ENCODE results near the gene SIAH2. TPM values are rescaled to one million over a fixed set of nuclear protein-coding genes. Genes with fewer than 3 reads are reported as not detected.
A peak's percentile ranks its signal among the peaks of the same experiment; 100 is the strongest.

The SIAH2 gene
- total RNA-seq, 5 donors from 2014 or later (not counting 1 experiment from before 2014, with no cell fraction given): 24.5 to 40.3 (median 26.4) TPM

- DNase-seq (peak in 18 of 35 experiments; percentile 4 to 60 (median 26)), ATAC-seq (replicated peaks in 1 of 4) (peak in 3 of 4 experiments; percentile 28 to 90 (median 33))
- POLR2A ChIA-PET: interaction anchor here in 1 of 2 donors (0.9 kb wide), 1 partner anchor 26 kb away, joined by 4 read pairs; the partner anchor contains the start of gene SIAH2
- H3K27ac ChIP-seq (ENCODE audit: low read length): no peak overlapping the region
- H3K36me3 ChIP-seq (ENCODE audit: control insufficient read depth in 2 of 2, extremely low read depth in 1 of 2, insufficient read depth in 1 of 2, low read length in 1 of 2): peaks cover 0 to 6% of the 10 kb centered on the region in 2 donors
- no peak overlapping the region for H3K4me3 ChIP-seq (ENCODE audit: control insufficient read depth in 1 of 2, extremely low read depth in 1 of 2, low read length in 1 of 2)
- no peaks in the 10 kb centered on the region for H3K9me3 ChIP-seq
- H3K36me3 Mint-ChIP-seq: peaks cover 12% of the 10 kb centered on the region
- H3K27ac Mint-ChIP-seq: no peak overlapping the region
- CTCF ChIA-PET: interaction anchor here in 1 of 2 donors (1.2 kb wide), 1 partner anchor 15 kb away, joined by 3 read pairs; no protein-coding TSS in a partner anchor
- no peak overlapping the region for H3K4me3 Mint-ChIP-seq
- H3K27me3 ChIP-seq (replicated peaks in 1 of 2; ENCODE audit: control insufficient read depth in 2 of 2, extremely low read depth in 1 of 2, insufficient read depth in 2 of 2, low read length in 1 of 2): peaks cover 0 to 4% of the 10 kb centered on the region in 2 experiments
- no peaks in the 10 kb centered on the region for H3K9me3 Mint-ChIP-seq
- H3K27me3 Mint-ChIP-seq: no peaks in the 10 kb centered on the region
- peaks cover 8 to 12% of the 10 kb centered on the region in 2 experiments for H3K4me1 ChIP-seq (ENCODE audit: control insufficient read depth in 1 of 2, extremely low read depth in 1 of 2, insufficient read depth in 2 of 2, low read length in 2 of 2)
- 71% methylated on average over 4 of the region's 8 CpGs for WGBS (ENCODE audit: insufficient coverage)
- peaks cover 38 to 47% (median 46%) of the 10 kb centered on the region in 3 donors for H3K4me1 Mint-ChIP-seq
Measured at GRCh38 chr3:150736903-150737832, 25.8 kb downstream of the SIAH2 start.

GRCh38 chr3:150736316-150736719 is 26.7 kb downstream of the SIAH2 start:
- H3K27me3 ChIP-seq (replicated peaks in 1 of 2; ENCODE audit: control insufficient read depth in 2 of 2, extremely low read depth in 1 of 2, insufficient read depth in 2 of 2, low read length in 1 of 2): peaks cover 0 to 4% of the 10 kb centered on the region in 2 experiments
- WGBS (ENCODE audit: insufficient coverage): no CpG with 5 or more reads among the region's 2 CpGs
- H3K27ac Mint-ChIP-seq: no peak overlapping the region
- H3K36me3 ChIP-seq (ENCODE audit: control insufficient read depth in 2 of 2, extremely low read depth in 1 of 2, insufficient read depth in 1 of 2, low read length in 1 of 2): no peaks in the 10 kb centered on the region
- peaks cover 8 to 12% of the 10 kb centered on the region in 2 experiments for H3K4me1 ChIP-seq (ENCODE audit: control insufficient read depth in 1 of 2, extremely low read depth in 1 of 2, insufficient read depth in 2 of 2, low read length in 2 of 2)
- H3K4me1 Mint-ChIP-seq: peaks cover 37 to 43% (median 42%) of the 10 kb centered on the region in 3 donors
- H3K27me3 Mint-ChIP-seq: no peaks in the 10 kb centered on the region
- ChIA-PET CTCF (interaction anchor here in 1 of 2 donors (2.0 kb wide), 1 partner anchor 15 kb away, joined by 4 read pairs; no protein-coding TSS in a partner anchor), POLR2A (no interaction called here)
- DNase-seq: no peak
- H3K9me3 Mint-ChIP-seq: no peaks in the 10 kb centered on the region
- H3K4me3 ChIP-seq (ENCODE audit: control insufficient read depth in 1 of 2, extremely low read depth in 1 of 2, low read length in 1 of 2): no peak overlapping the region
- ATAC-seq (replicated peaks in 1 of 4): no peak
- H3K36me3 Mint-ChIP-seq: peaks cover 6% of the 10 kb centered on the region
- H3K27ac ChIP-seq (ENCODE audit: low read length): no peak overlapping the region
- H3K9me3 ChIP-seq: no peaks in the 10 kb centered on the region
- H3K4me3 Mint-ChIP-seq: no peak overlapping the region

- no peaks in the 10 kb centered on the region for H3K36me3 Mint-ChIP-seq
- ATAC-seq (replicated peaks in 1 of 4) (no peak), DNase-seq (no peak)
- no peak overlapping the region for H3K27ac Mint-ChIP-seq
- no peaks in the 10 kb centered on the region for H3K36me3 ChIP-seq (ENCODE audit: control insufficient read depth in 2 of 2, extremely low read depth in 1 of 2, insufficient read depth in 1 of 2, low read length in 1 of 2)
- H3K27me3 ChIP-seq (replicated peaks in 1 of 2; ENCODE audit: control insufficient read depth in 2 of 2, extremely low read depth in 1 of 2, insufficient read depth in 2 of 2, low read length in 1 of 2): peaks cover 0 to 4% of the 10 kb centered on the region in 2 experiments
- H3K4me1 Mint-ChIP-seq: peaks cover 21 to 27% (median 27%) of the 10 kb centered on the region in 3 donors
- no peaks in the 10 kb centered on the region for H3K27me3 Mint-ChIP-seq
- POLR2A ChIA-PET: interaction anchor here (0.6 kb wide), 2 partner anchors 9 to 169 kb away, joined by 6 read pairs; no protein-coding TSS in a partner anchor
- no peaks in the 10 kb centered on the region for H3K9me3 ChIP-seq
- no peak overlapping the region for H3K4me3 Mint-ChIP-seq
- peaks cover 2 to 6% of the 10 kb centered on the region in 2 experiments for H3K4me1 ChIP-seq (ENCODE audit: control insufficient read depth in 1 of 2, extremely low read depth in 1 of 2, insufficient read depth in 2 of 2, low read length in 2 of 2)
- no peak overlapping the region for H3K4me3 ChIP-seq (ENCODE audit: control insufficient read depth in 1 of 2, extremely low read depth in 1 of 2, low read length in 1 of 2)
- no peak overlapping the region for H3K27ac ChIP-seq (ENCODE audit: low read length)
- H3K9me3 Mint-ChIP-seq: no peaks in the 10 kb centered on the region
- CTCF ChIA-PET: interaction anchor here in 1 of 2 donors (0.8 to 2.0 kb wide), 2 partner anchors 13 to 132 kb away, joined by 3 to 4 read pairs; no protein-coding TSS in a partner anchor
- WGBS (ENCODE audit: insufficient coverage): 100% methylated on average over 1 of the region's 1 CpG
Measured at GRCh38 chr3:150734795-150735119, 28.2 kb downstream of the SIAH2 start.

- 91% methylated on average over 4 of the region's 9 CpGs for WGBS (ENCODE audit: insufficient coverage)
- no peak overlapping the region for H3K27ac ChIP-seq (ENCODE audit: low read length)
- CTCF ChIA-PET: interaction anchor here in 1 of 2 donors (2.0 kb wide), 1 partner anchor 13 kb away, joined by 4 read pairs; no protein-coding TSS in a partner anchor
Measured at GRCh38 chr3:150733936-150734794, 28.8 kb downstream of the SIAH2 start.

GRCh38 chr3:150733373-150733935 is 29.5 kb downstream of the SIAH2 start:
- 94% methylated on average over 6 of the region's 8 CpGs for WGBS (ENCODE audit: insufficient coverage)
- Mint-ChIP-seq H3K27ac (no peak overlapping the region), H3K27me3 (no peaks in the 10 kb centered on the region), H3K4me3 (no peak overlapping the region), H3K9me3 (no peaks in the 10 kb centered on the region), H3K4me1 (peaks cover 14 to 16% (median 15%) of the 10 kb centered on the region in 3 donors), H3K36me3 (no peaks in the 10 kb centered on the region)
- Histone ChIP-seq H3K4me3 (ENCODE audit: control insufficient read depth in 1 of 2, extremely low read depth in 1 of 2, low read length in 1 of 2) (no peak overlapping the region), H3K9me3 (no peaks in the 10 kb centered on the region), H3K36me3 (ENCODE audit: control insufficient read depth in 2 of 2, extremely low read depth in 1 of 2, insufficient read depth in 1 of 2, low read length in 1 of 2) (no peaks in the 10 kb centered on the region), H3K4me1 (ENCODE audit: control insufficient read depth in 1 of 2, extremely low read depth in 1 of 2, insufficient read depth in 2 of 2, low read length in 2 of 2) (peaks cover 0 to 3% of the 10 kb centered on the region in 2 experiments), H3K27ac (ENCODE audit: low read length) (no peak overlapping the region), H3K27me3 (replicated peaks in 1 of 2; ENCODE audit: control insufficient read depth in 2 of 2, extremely low read depth in 1 of 2, insufficient read depth in 2 of 2, low read length in 1 of 2) (peaks cover 0 to 4% of the 10 kb centered on the region in 2 experiments)
- ATAC-seq (replicated peaks in 1 of 4): no peak
- ChIA-PET CTCF (no interaction called here), POLR2A (no interaction called here)
- DNase-seq: no peak

More at GRCh38 chr3:150733936-150734794, 28.8 kb downstream of the SIAH2 start:
- H3K27me3 Mint-ChIP-seq: no peaks in the 10 kb centered on the region
- POLR2A ChIA-PET: interaction anchor here (0.6 kb wide), 2 partner anchors 8 to 168 kb away, joined by 6 read pairs; no protein-coding TSS in a partner anchor
- H3K27ac Mint-ChIP-seq: no peak overlapping the region
- no peaks in the 10 kb centered on the region for H3K9me3 ChIP-seq
- H3K4me3 Mint-ChIP-seq: no peak overlapping the region
- H3K4me1 ChIP-seq (ENCODE audit: control insufficient read depth in 1 of 2, extremely low read depth in 1 of 2, insufficient read depth in 2 of 2, low read length in 2 of 2): peaks cover 0 to 3% of the 10 kb centered on the region in 2 experiments
- H3K4me1 Mint-ChIP-seq: peaks cover 16 to 22% (median 21%) of the 10 kb centered on the region in 3 donors
- DNase-seq (no peak), ATAC-seq (replicated peaks in 1 of 4) (no peak)
- no peaks in the 10 kb centered on the region for H3K36me3 ChIP-seq (ENCODE audit: control insufficient read depth in 2 of 2, extremely low read depth in 1 of 2, insufficient read depth in 1 of 2, low read length in 1 of 2)
- H3K9me3 Mint-ChIP-seq: no peaks in the 10 kb centered on the region
- H3K27me3 ChIP-seq (replicated peaks in 1 of 2; ENCODE audit: control insufficient read depth in 2 of 2, extremely low read depth in 1 of 2, insufficient read depth in 2 of 2, low read length in 1 of 2): peaks cover 0 to 4% of the 10 kb centered on the region in 2 experiments
- no peaks in the 10 kb centered on the region for H3K36me3 Mint-ChIP-seq
- no peak overlapping the region for H3K4me3 ChIP-seq (ENCODE audit: control insufficient read depth in 1 of 2, extremely low read depth in 1 of 2, low read length in 1 of 2)

Data from T-cell (primary cell).